ENCODE data around the gene CRAT.

The CRAT gene

GRCh38 chr9:129063061-129063460 lies 47.5 kb downstream of the CRAT start:
- DNase-seq (ENCODE audit: low read depth, low spot score), result no peak

- no peak for DNase-seq (ENCODE audit: low read depth, low spot score)
Observed at GRCh38 chr9:129060991-129061390, 49.6 kb downstream of the CRAT start.

- no peak for DNase-seq (ENCODE audit: low read depth, low spot score)
Observed at GRCh38 chr9:129059796-129060785, 50.5 kb downstream of the CRAT start.

- no peak for DNase-seq (ENCODE audit: low read depth, low spot score)
Observed at GRCh38 chr9:129058965-129059795, 51.4 kb downstream of the CRAT start.

- no peak for DNase-seq (ENCODE audit: low read depth, low spot score)
Observed at GRCh38 chr9:129054163-129054851, 56.3 kb downstream of the CRAT start.

GRCh38 chr9:129053020-129053419 lies 57.6 kb downstream of the CRAT start:
- no peak for DNase-seq (ENCODE audit: low read depth, low spot score)

- no peak for DNase-seq (ENCODE audit: low read depth, low spot score)
Observed at GRCh38 chr9:129052592-129052991, 58.0 kb downstream of the CRAT start.
